Neural cell (in vitro differentiated cells): ENCODE results near the gene FOXE1.

Experiments
- CTCF ChIP-seq: fragments of 450-650 bp; IDR thresholded peaks from 2 replicates; pipeline ENCODE4 v1.5.1; 2014; ENCODE audit warnings: antibody characterized with exemption, mild to moderate bottlenecking, moderate library complexity; ENCODE audit not compliant: poor library complexity, severe bottlenecking
- EP300 ChIP-seq: fragments of 450-650 bp; conservative IDR thresholded peaks from 2 replicates; pipeline ENCODE4 v1.6.1; 2014; ENCODE audit warnings: antibody characterized with exemption, mild to moderate bottlenecking, moderate library complexity; ENCODE audit not compliant: poor library complexity, severe bottlenecking
- EZH2 ChIP-seq: fragments of 200-600, 300-800 bp; shearing (Covaris generic), sonication (generic); IDR thresholded peaks from 2 replicates; pipeline ENCODE4 v1.6.1; 2014; ENCODE audit warnings: antibody characterized with exemption, low read length, borderline replicate concordance, mild to moderate bottlenecking; ENCODE audit not compliant: insufficient read depth, poor library complexity, severe bottlenecking
- MXI1 ChIP-seq: fragments of 450-650 bp; conservative IDR thresholded peaks from 2 replicates; pipeline ENCODE4 v1.6.1; 2014; ENCODE audit warnings: antibody characterized with exemption, mild to moderate bottlenecking; ENCODE audit not compliant: poor library complexity, severe bottlenecking
- POLR2AphosphoS5 ChIP-seq: IDR thresholded peaks from 2 replicates; pipeline ENCODE4 v1.6.1; 2012
- RAD21 ChIP-seq: fragments of 450-650 bp; conservative IDR thresholded peaks from 2 replicates; pipeline ENCODE4 v1.6.1; 2014; ENCODE audit warnings: antibody characterized with exemption, mild to moderate bottlenecking, moderate library complexity
- REST ChIP-seq: IDR thresholded peaks from 2 replicates; pipeline ENCODE4 v1.6.1; 2012; ENCODE audit warnings: borderline replicate concordance
- TAF1 ChIP-seq: IDR thresholded peaks from 2 replicates; pipeline ENCODE4 v1.6.1; 2012; ENCODE audit warnings: low read depth

DNA sequence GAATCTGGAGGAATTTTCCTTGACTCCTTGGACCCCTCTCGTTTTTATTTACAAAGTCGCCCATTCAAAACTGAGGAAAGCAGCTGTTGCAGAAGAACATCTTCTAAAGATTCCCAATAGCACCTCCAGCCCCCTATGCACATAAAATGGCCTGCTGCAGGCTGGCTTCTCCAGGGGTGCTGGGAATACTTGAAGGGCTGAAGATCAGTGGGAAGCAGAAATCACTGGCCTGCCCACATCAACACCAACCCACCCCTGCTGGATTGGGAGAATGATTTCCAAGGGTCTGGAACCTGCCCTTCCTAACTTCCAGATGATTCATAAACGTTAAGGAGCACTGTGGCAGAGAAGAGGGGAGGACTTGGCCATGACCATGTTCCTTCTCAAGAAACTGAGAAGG lies 3.0 kb upstream of the FOXE1 start:
- no peak for TF ChIP-seq RAD21
- no peak for TF ChIP-seq CTCF
- no peak for TF ChIP-seq POLR2AphosphoS5
- no peak for TF ChIP-seq TAF1
- no peak for TF ChIP-seq EZH2
- TF ChIP-seq EP300: no peak
- TF ChIP-seq REST: no peak
- no peak for TF ChIP-seq MXI1
